ENCODE data around the gene ASCC1. TPM values are rescaled to one million over a fixed set of nuclear protein-coding genes. Genes with fewer than 3 reads are reported as not detected.

Gene ASCC1
- total and polyA plus RNA-seq, 7 donors: 15.3 to 37.0 (median 19.3) TPM

DNA sequence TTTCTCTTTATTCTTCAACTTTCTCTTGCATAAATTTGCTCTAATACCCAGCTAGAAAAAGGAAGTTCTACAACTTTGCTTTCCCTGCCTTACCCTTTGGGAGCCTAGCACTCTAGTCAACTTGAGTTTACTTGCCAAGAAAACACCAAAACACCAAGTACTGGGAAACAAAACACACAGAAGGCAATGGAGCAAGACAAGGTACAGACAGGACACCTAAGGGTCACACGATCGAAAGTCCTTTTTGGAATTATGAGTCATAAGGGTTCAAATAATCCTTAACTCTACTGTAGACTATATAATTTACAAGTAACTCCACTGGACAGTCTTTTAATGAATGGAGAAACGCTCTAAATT, 42.8 kb downstream of the ASCC1 start:
- H3K4me3 ChIP-seq: no peak overlapping the region
- no peak for TF ChIP-seq CTCF (IDR thresholded peaks at IDR 0.05)
- WGBS, 3 donors: 60 to 88% (median 74%) methylated on average over 3 of the region's 3 CpGs
- ATAC-seq (peak in 2 of 4 donors; percentile 61 to 74), DNase-seq (no peak)
- intact Hi-C loops (cut with DNase I): no loop called here
- H3K36me3 ChIP-seq (ENCODE audit: insufficient read depth in 1 of 2, low read depth in 1 of 2): peaks cover 0 to 2% of the 10 kb centered on the region in 2 donors
- H3K27ac ChIP-seq: peak overlapping the region; percentile 25
- H3K9me3 ChIP-seq: no peaks in the 10 kb centered on the region
- no peaks in the 10 kb centered on the region for H3K27me3 ChIP-seq (ENCODE audit: insufficient read depth in 3 of 3, low read length in 2 of 3)
- no peaks in the 10 kb centered on the region for H3K4me1 ChIP-seq

- DNase-seq: no peak
- ATAC-seq: peak in 1 of 4 donors; percentile 26
- TF ChIP-seq CTCF (IDR thresholded peaks at IDR 0.05): no peak
- Histone ChIP-seq H3K4me1 (no peaks in the 10 kb centered on the region), H3K27me3 (ENCODE audit: insufficient read depth in 3 of 3, low read length in 2 of 3) (no peaks in the 10 kb centered on the region), H3K9me3 (no peaks in the 10 kb centered on the region), H3K36me3 (ENCODE audit: insufficient read depth in 1 of 2, low read depth in 1 of 2) (no peaks in the 10 kb centered on the region), H3K27ac (no peak overlapping the region), H3K4me3 (no peak overlapping the region)
- WGBS, 3 donors: 84 to 92% (median 86%) methylated on average over 7 of the region's 7 CpGs
- intact Hi-C loops (cut with DNase I): no loop called here
Observed at GRCh38 chr10:72171175-72171630, 44.9 kb downstream of the ASCC1 start.

DNA sequence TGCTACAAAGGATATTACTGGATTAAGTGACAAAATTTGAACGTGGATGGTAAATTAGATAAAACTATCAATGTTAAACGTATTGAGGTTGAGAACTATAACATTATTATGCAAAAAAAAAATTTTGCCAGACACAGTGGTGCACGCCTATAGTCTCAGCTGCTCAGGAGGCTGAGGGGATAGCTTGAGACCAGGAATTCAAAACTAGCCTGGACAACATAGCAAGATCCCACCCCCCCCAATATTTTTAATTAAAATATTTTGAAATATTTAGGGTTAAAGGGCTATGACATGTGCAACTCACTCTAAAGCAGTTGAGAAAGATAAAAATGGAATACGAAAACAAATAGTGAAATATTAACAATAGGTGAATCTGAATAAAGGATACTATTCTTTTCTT, 45.3 kb downstream of the ASCC1 start:
- H3K27ac ChIP-seq: no peak overlapping the region
- H3K9me3 ChIP-seq: no peaks in the 10 kb centered on the region
- no peaks in the 10 kb centered on the region for H3K4me1 ChIP-seq
- H3K27me3 ChIP-seq (ENCODE audit: insufficient read depth in 3 of 3, low read length in 2 of 3): no peaks in the 10 kb centered on the region
- TF ChIP-seq CTCF (IDR thresholded peaks at IDR 0.05): no peak
- no peak for DNase-seq
- intact Hi-C loops (cut with DNase I): no loop called here
- no peaks in the 10 kb centered on the region for H3K36me3 ChIP-seq (ENCODE audit: insufficient read depth in 1 of 2, low read depth in 1 of 2)
- 92 to 93% (median 92%) methylated on average over 4 of the region's 4 CpGs for WGBS, 3 donors
- H3K4me3 ChIP-seq: no peak overlapping the region
- no peak for ATAC-seq

- peak in 3 of 4 donors; percentile 43 to 71 (median 47) for ATAC-seq
- Histone ChIP-seq H3K4me1 (no peaks in the 10 kb centered on the region), H3K9me3 (no peaks in the 10 kb centered on the region), H3K27ac (no peak overlapping the region), H3K4me3 (no peak overlapping the region), H3K27me3 (ENCODE audit: insufficient read depth in 3 of 3, low read length in 2 of 3) (no peaks in the 10 kb centered on the region), H3K36me3 (ENCODE audit: insufficient read depth in 1 of 2, low read depth in 1 of 2) (no peaks in the 10 kb centered on the region)
- no peak for DNase-seq
- WGBS, 3 donors: 66 to 78% (median 69%) methylated on average over 4 of the region's 4 CpGs
- intact Hi-C loops (cut with DNase I): no loop called here
- no peak for TF ChIP-seq CTCF (IDR thresholded peaks at IDR 0.05)
Observed at GRCh38 chr10:72170263-72170662, 45.8 kb downstream of the ASCC1 start.

DNA sequence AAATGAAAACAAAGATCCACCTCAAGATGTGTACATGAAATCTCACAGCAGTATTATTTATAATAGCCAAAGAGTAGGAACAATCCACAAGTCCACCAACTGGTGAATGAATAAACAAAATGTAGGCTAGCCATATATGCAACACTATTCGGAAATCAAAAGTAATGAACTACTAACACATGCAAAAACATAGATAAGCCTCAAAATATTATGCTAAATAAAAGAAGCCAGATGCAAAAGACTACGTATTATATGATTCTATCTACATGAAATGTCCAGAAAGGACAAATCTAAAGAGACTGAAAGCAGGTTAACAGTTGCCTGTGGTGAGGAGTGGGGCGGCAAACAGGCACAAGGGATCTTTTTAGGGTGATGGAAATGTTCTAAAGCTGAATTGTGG, 49.0 kb downstream of the ASCC1 start:
- H3K9me3 ChIP-seq: no peaks in the 10 kb centered on the region
- ATAC-seq (no peak), DNase-seq (no peak)
- H3K27me3 ChIP-seq (ENCODE audit: insufficient read depth in 3 of 3, low read length in 2 of 3): no peaks in the 10 kb centered on the region
- no peaks in the 10 kb centered on the region for H3K36me3 ChIP-seq (ENCODE audit: insufficient read depth in 1 of 2, low read depth in 1 of 2)
- no peak for TF ChIP-seq CTCF (IDR thresholded peaks at IDR 0.05)
- H3K4me3 ChIP-seq: no peak overlapping the region
- intact Hi-C loops (cut with DNase I): no loop called here
- 94 to 99% (median 97%) methylated on average over 3 of the region's 3 CpGs for WGBS, 3 donors
- H3K4me1 ChIP-seq: no peaks in the 10 kb centered on the region
- H3K27ac ChIP-seq: no peak overlapping the region

All from psoas muscle (tissue), 8 donors.